ENCODE measurements around the gene ZMYND8. TPM values are rescaled to one million over a fixed set of nuclear protein-coding genes. Genes with fewer than 3 reads are reported as not detected.
A peak's percentile ranks its signal among the peaks of the same experiment; 100 is the strongest.

Gene ZMYND8
- total and polyA plus RNA-seq, 2 of the 8 experiments (the other 6 are each of a cell fraction or from before 2014, with no cell fraction given), result 50.5 to 163 TPM

DNA sequence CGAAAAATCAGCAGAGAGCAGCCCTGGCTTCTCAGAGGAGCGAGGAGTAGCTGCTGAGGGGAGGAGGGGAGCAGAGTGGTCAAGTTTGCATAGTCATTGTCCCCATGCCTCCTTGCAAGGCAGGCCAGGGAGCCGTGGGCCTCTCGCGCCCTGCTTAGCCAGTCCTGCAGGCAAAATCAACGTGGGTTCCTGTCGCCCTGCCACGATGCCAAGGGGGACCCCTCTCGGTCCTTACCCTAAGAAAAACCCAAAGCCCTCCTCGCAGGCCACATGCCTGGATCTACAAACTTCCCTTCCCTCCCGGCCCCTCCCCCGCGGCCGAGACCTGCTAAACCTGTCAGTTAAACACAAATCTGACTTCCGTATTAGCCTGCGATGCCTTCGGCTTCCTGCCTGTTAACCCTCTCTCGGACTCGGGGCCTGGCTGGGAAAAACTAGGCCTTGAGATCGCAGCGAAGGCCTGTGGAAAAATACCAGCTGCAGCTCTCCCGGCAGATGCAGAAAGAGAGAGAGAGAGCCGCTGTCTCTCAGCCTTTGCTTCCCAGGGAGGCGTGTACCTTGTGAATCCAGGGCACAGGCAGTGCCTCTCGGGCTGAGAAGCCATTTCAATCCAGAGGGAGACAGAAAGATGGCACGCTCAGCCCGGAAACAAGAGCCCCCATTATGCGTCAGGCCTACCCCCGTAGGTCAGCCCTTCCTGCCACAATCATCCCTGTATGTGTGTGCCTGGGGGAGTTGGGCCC is 968 bp upstream of the ZMYND8 start (continued):
- TF ChIP-seq SP1 (IDR thresholded peaks at IDR 0.05; ENCODE audit: low read depth, low read length), result peak; percentile 49; the same call in 1 of the 2 replicates
- TF ChIP-seq EGR1 (IDR thresholded peaks at IDR 0.05; ENCODE audit: borderline replicate concordance, low read depth, low read length), result no peak
- TF ChIP-seq RNF2 (IDR thresholded peaks at IDR 0.05; ENCODE audit: borderline replicate concordance, low read depth, low read length, missing control alignments, poor library complexity, severe bottlenecking), result no peak
- TF ChIP-seq JUND (IDR thresholded peaks at IDR 0.05; ENCODE audit: low read length), result no peak
- no peak for TF ChIP-seq NRF1 (IDR thresholded peaks at IDR 0.05; ENCODE audit: low read depth, low read length)
- 0 out of 4 replicates have a peak, but pooled peaks have one; percentile 0 to 3 for TF ChIP-seq RAD21 (IDR thresholded peaks at IDR 0.05 in 1 of 2, conservative IDR thresholded peaks at IDR 0.05 in 1 of 2; ENCODE audit: low read depth in 2 of 2, low read length in 2 of 2)
- no peak for TF ChIP-seq FOSL1 (IDR thresholded peaks at IDR 0.05; ENCODE audit: insufficient read depth, low read depth, low read length)
- TF ChIP-seq POLR2A (IDR thresholded peaks at IDR 0.05; ENCODE audit: control extremely low read depth in 1 of 2, low read depth in 2 of 2, low read length in 2 of 2), result peak; percentile 47 to 62
- TF ChIP-seq HDAC2 (IDR thresholded peaks at IDR 0.05; ENCODE audit: borderline replicate concordance in 1 of 2, low read depth in 2 of 2, low read length in 2 of 2), result no peak
- TF ChIP-seq POLR2AphosphoS5 (IDR thresholded peaks at IDR 0.05; ENCODE audit: low read depth, low read length), result peak; percentile 80
- no peak for TF ChIP-seq CREB1 (IDR thresholded peaks at IDR 0.05)
- TF ChIP-seq ASH2L (IDR thresholded peaks at IDR 0.05; ENCODE audit: low read length), result peak; percentile 89
- no peak for TF ChIP-seq KDM4A (IDR thresholded peaks at IDR 0.05; ENCODE audit: low read depth, low read length, severe bottlenecking)
- TF ChIP-seq, protein P1, sequence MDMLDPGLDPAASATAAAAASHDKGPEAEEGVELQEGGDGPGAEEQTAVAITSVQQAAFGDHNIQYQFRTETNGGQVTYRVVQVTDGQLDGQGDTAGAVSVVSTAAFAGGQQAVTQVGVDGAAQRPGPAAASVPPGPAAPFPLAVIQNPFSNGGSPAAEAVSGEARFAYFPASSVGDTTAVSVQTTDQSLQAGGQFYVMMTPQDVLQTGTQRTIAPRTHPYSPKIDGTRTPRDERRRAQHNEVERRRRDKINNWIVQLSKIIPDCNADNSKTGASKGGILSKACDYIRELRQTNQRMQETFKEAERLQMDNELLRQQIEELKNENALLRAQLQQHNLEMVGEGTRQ (IDR thresholded peaks at IDR 0.05; ENCODE audit: low read length), result no peak
- TF ChIP-seq TEAD4 (IDR thresholded peaks at IDR 0.05; ENCODE audit: low read depth, low read length), result no peak
- no peak for TF ChIP-seq SRF (IDR thresholded peaks at IDR 0.05; ENCODE audit: low read depth, low read length)
- TF ChIP-seq, protein P2, sequence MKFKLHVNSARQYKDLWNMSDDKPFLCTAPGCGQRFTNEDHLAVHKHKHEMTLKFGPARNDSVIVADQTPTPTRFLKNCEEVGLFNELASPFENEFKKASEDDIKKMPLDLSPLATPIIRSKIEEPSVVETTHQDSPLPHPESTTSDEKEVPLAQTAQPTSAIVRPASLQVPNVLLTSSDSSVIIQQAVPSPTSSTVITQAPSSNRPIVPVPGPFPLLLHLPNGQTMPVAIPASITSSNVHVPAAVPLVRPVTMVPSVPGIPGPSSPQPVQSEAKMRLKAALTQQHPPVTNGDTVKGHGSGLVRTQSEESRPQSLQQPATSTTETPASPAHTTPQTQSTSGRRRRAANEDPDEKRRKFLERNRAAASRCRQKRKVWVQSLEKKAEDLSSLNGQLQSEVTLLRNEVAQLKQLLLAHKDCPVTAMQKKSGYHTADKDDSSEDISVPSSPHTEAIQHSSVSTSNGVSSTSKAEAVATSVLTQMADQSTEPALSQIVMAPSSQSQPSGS (IDR thresholded peaks at IDR 0.05; ENCODE audit: low read length), result 0 out of 2 replicates have a peak, but pooled peaks have one; percentile 23

All from H1 (cell line).